A549 (cell line): Measurements from ENCODE around the gene ALDH3B1. TPM values are rescaled to one million over a fixed set of nuclear protein-coding genes. Genes with fewer than 3 reads are reported as not detected.

Experiments
- ATAC-seq, 2 experiments: fragments of 200-7000 bp in 1 of 2; fragments of >200 bp in 1 of 2; cut with Nextera tagmentation in 1 of 2; cut with Tn5 transposase in 1 of 2; 3 replicates each; pipeline versions ENCODE4 v1.8.0 to v1.9.1; 2018 to 2020; ENCODE audit warnings: mild to moderate bottlenecking in 1 of 2, moderate library complexity in 1 of 2
- CTCF ChIA-PET: fragments of 300-600 bp; sonication (Branson Sonifier 250); formaldehyde crosslinking; extraction: SDS; loops from one replicate; lab custom pipeline; 2021; ENCODE audit warnings: antibody characterized with exemption, inconsistent platforms; lab: Yijun Ruan, JAX
- POLR2A ChIA-PET: fragments of 350-600 bp; formaldehyde crosslinking; extraction: SDS; loops from one replicate; lab custom pipeline; 2021; ENCODE audit warnings: antibody characterized with exemption, inconsistent platforms; lab: Yijun Ruan, JAX
- DNase-seq, 2 experiments: peaks; one replicate each; pipeline versions ENCODE4 v3.0.0 to v3.0.0-alpha.2; 2011 to 2016; ENCODE audit warnings: low read depth in 1 of 2, low spot score in 1 of 2
- FAIRE-seq: peaks from 2 replicates; lab custom pipeline; 2011; peaks lifted over from hg19 to GRCh38; lab: Jason Lieb, UNC
- H3K27ac ChIP-seq, 2 experiments: fragments of >200 bp; sonication (Bioruptor Twin); formaldehyde crosslinking; 3 replicates each; pipeline ENCODE4 v1.5.1; 2016 to 2017
- H3K4me1 ChIP-seq: fragments of >200 bp; sonication (Bioruptor Twin); formaldehyde crosslinking; 3 replicates; pipeline ENCODE4 v1.6.1; 2016
- H3K4me2 ChIP-seq: fragments of >200 bp; sonication (Bioruptor Twin); formaldehyde crosslinking; 3 replicates; pipeline ENCODE4 v1.6.1; 2016
- H3K4me3 ChIP-seq: fragments of >200 bp; sonication (Bioruptor Twin); formaldehyde crosslinking; 3 replicates; pipeline ENCODE4 v1.5.1; 2016
- H3K9me3 ChIP-seq: fragments of >200 bp; sonication (Bioruptor Twin); formaldehyde crosslinking; 3 replicates; pipeline ENCODE4 v1.6.1; 2016
- CBX8 ChIP-seq: fragments of 200-600 bp; sonication (generic); IDR thresholded peaks from 2 replicates; pipeline ENCODE4 v1.6.1; 2016
- FOSB ChIP-seq: fragments of 250-450 bp; sonication (Bioruptor Pico); IDR thresholded peaks from 2 replicates; pipeline ENCODE4 v1.5.0; 2020; ENCODE audit warnings: mild to moderate bottlenecking, moderate library complexity
- FOSL2 ChIP-seq, 2 experiments: fragments of 450-650 bp in 1 of 2; fragments of >200 bp in 1 of 2; sonication (Bioruptor Twin) in 1 of 2; formaldehyde crosslinking; IDR thresholded peaks; 2 replicates each; pipeline versions ENCODE4 v1.5.0 to v1.6.1; 2016 to 2020; ENCODE audit warnings: mild to moderate bottlenecking in 1 of 2, moderate library complexity in 1 of 2
- HES2 ChIP-seq: fragments of >200 bp; sonication (Bioruptor Twin); formaldehyde crosslinking; IDR thresholded peaks from 2 replicates; pipeline ENCODE4 v1.6.1; 2016
- HMGXB4 ChIP-seq: fragments of 250-450 bp; sonication (Bioruptor Pico); IDR thresholded peaks from 2 replicates; pipeline ENCODE4 v1.5.0; 2021; ENCODE audit warnings: mild to moderate bottlenecking, moderate library complexity, borderline replicate concordance
- MAFK ChIP-seq: fragments of 450-650 bp; IDR thresholded peaks from 2 replicates; pipeline ENCODE4 v1.6.1; 2014; ENCODE audit not compliant: partially characterized antibody
- MYC ChIP-seq: IDR thresholded peaks from 2 replicates; pipeline ENCODE4 v1.6.1; 2012; ENCODE audit warnings: mild to moderate bottlenecking, inconsistent platforms, low read length, improper control_type of control experiment, borderline replicate concordance
- NFE2L2 ChIP-seq: fragments of 150-350 bp; conservative IDR thresholded peaks from 2 replicates; pipeline ENCODE4 v1.6.1; 2014; ENCODE audit warnings: low read length
- PHF8 ChIP-seq: fragments of 200-600 bp; sonication (generic); IDR thresholded peaks from 2 replicates; pipeline ENCODE4 v1.6.1; 2016; ENCODE audit warnings: low read depth, mild to moderate bottlenecking, antibody characterized with exemption, moderate library complexity, borderline replicate concordance
- RAD21 ChIP-seq, 2 experiments: fragments of >200 bp in 1 of 2; sonication (Bioruptor Twin) in 1 of 2; formaldehyde crosslinking in 1 of 2; IDR thresholded peaks in 1 of 2; conservative IDR thresholded peaks in 1 of 2; 2 replicates in 1 of 2; 3 replicates in 1 of 2; pipeline ENCODE4 v1.6.1; 2012 to 2018; ENCODE audit warnings: inconsistent platforms in 1 of 2
- RFX5 ChIP-seq: fragments of 450-650 bp; IDR thresholded peaks from 2 replicates; pipeline ENCODE4 v1.7.1; 2014; ENCODE audit warnings: antibody characterized with exemption, mild to moderate bottlenecking, moderate library complexity
- SMC3 ChIP-seq: fragments of >200 bp; sonication (Bioruptor Twin); formaldehyde crosslinking; IDR thresholded peaks from 3 replicates; pipeline ENCODE4 v1.6.1; 2018; ENCODE audit warnings: inconsistent platforms
- TFCP2L1 ChIP-seq: fragments of 250-450 bp; sonication (Bioruptor Pico); IDR thresholded peaks from 2 replicates; pipeline ENCODE4 v1.5.0; 2021; ENCODE audit warnings: mild to moderate bottlenecking
- TP53 ChIP-seq: fragments of 250-450 bp; sonication (Bioruptor Pico); IDR thresholded peaks from 2 replicates; pipeline ENCODE4 v1.5.0; 2021; ENCODE audit warnings: mild to moderate bottlenecking, moderate library complexity
- WGBS: methylation state at CpG from one replicate; pipeline ENCODE4 v1.1.6; 2017; ENCODE audit errors: missing lambda C conversion rate; 5-methylcytosine and 5-hydroxymethylcytosine counted together
- polyA plus RNA-seq, 4 experiments: library from polyadenylated mRNA; depleted of rRNA in 3 of 4; stranded (reverse); fragments of >200 nt; fragmentation: RNase III in 1 of 4; extraction: RNeasy Plus Mini Kit Qiagen cat#74134 plus additional on column Dnase treatment in 1 of 4; gene quantifications; 2 replicates in 3 of 4; 3 replicates in 1 of 4; pipeline ENCODE4 v1.2.3, GENCODE V29; 2011 to 2017
- TF ChIP-seq, protein P1 (sequence below): IDR thresholded peaks from 2 replicates; pipeline ENCODE4 v1.6.1; 2012; ENCODE audit warnings: low read depth, borderline replicate concordance
- TF ChIP-seq, protein P2 (sequence below): IDR thresholded peaks from 2 replicates; pipeline ENCODE4 v1.6.1; 2012
- TF ChIP-seq, protein P3 (sequence below): fragments of 200-600 bp; sonication (generic); IDR thresholded peaks from 2 replicates; pipeline ENCODE4 v1.6.1; 2016; ENCODE audit warnings: antibody characterized with exemption, mild to moderate bottlenecking, moderate library complexity

Gene ALDH3B1
- polyA plus RNA-seq, 2 of the 4 experiments (the other 2 are of a cell fraction) = 93.7 to 130 TPM

DNA sequence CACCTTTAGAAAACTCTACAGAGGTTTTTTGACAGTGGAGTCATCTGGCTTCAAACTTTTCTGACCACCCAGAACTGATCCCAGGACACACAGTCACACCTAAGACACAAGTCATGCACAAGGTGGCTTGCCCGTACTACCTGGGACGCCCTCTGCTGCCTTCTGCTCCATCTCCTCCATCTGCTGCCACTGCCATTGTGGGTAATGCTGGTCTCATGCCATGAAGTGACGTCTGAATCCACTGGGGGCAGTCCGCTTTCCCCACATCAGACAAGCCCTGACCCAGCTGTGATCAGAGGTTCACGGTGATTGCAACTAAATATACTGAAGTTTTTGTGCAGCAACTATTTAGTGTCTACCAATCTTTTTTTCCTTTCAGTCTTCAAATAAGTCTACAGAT is 14.9 kb downstream of the ALDH3B1 start:
- CTCF ChIA-PET = interaction anchor here (2.6 to 12.3 kb wide), 3 partner anchors 10 to 19 kb away, joined by 11 to 204 read pairs (median 60); partner anchors contain the start of genes ALDH3B1, TCIRG1 and UNC93B1
- DNase-seq (no peak), FAIRE-seq (peak; percentile 81), ATAC-seq (no peak)
- 84% methylated on average over 5 of the region's 5 CpGs for WGBS
- TF ChIP-seq RFX5 (no peak), HMGXB4 (CRISPR knock-in tag) (no peak), SMC3 (no peak), CBX8 (no peak), FOSL2 (IDR thresholded peaks at IDR 0.05) (no peak), FOSL2 (CRISPR knock-in tag; IDR thresholded peaks at IDR 0.05) (no peak), TFCP2L1 (CRISPR knock-in tag) (no peak), TP53 (CRISPR knock-in tag) (no peak), PHF8 (no peak), HES2 (no peak), NFE2L2 (no peak), MYC (no peak), RAD21 (conservative IDR thresholded peaks at IDR 0.05 in 1 of 2, IDR thresholded peaks at IDR 0.05 in 1 of 2) (no peak), MAFK (no peak)
- TF ChIP-seq, protein P1, sequence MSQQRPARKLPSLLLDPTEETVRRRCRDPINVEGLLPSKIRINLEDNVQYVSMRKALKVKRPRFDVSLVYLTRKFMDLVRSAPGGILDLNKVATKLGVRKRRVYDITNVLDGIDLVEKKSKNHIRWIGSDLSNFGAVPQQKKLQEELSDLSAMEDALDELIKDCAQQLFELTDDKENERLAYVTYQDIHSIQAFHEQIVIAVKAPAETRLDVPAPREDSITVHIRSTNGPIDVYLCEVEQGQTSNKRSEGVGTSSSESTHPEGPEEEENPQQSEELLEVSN = no peak
- TF ChIP-seq, protein P2, sequence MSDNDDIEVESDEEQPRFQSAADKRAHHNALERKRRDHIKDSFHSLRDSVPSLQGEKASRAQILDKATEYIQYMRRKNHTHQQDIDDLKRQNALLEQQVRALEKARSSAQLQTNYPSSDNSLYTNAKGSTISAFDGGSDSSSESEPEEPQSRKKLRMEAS = no peak
- TF ChIP-seq, protein P3, sequence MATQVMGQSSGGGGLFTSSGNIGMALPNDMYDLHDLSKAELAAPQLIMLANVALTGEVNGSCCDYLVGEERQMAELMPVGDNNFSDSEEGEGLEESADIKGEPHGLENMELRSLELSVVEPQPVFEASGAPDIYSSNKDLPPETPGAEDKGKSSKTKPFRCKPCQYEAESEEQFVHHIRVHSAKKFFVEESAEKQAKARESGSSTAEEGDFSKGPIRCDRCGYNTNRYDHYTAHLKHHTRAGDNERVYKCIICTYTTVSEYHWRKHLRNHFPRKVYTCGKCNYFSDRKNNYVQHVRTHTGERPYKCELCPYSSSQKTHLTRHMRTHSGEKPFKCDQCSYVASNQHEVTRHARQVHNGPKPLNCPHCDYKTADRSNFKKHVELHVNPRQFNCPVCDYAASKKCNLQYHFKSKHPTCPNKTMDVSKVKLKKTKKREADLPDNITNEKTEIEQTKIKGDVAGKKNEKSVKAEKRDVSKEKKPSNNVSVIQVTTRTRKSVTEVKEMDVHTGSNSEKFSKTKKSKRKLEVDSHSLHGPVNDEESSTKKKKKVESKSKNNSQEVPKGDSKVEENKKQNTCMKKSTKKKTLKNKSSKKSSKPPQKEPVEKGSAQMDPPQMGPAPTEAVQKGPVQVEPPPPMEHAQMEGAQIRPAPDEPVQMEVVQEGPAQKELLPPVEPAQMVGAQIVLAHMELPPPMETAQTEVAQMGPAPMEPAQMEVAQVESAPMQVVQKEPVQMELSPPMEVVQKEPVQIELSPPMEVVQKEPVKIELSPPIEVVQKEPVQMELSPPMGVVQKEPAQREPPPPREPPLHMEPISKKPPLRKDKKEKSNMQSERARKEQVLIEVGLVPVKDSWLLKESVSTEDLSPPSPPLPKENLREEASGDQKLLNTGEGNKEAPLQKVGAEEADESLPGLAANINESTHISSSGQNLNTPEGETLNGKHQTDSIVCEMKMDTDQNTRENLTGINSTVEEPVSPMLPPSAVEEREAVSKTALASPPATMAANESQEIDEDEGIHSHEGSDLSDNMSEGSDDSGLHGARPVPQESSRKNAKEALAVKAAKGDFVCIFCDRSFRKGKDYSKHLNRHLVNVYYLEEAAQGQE = no peak
- Histone ChIP-seq H3K9me3 (no peaks in the 10 kb centered on the region), H3K27ac (peak overlapping the region in 1 of 2 experiments; percentile 98; a peak in 4 of 6 replicates), H3K4me3 (no peak overlapping the region), H3K4me1 (peaks cover 62% of the 10 kb centered on the region), H3K4me2 (no peak overlapping the region)
- POLR2A ChIA-PET = interaction anchor here (1.5 to 5.3 kb wide), 3 partner anchors 11 to 18 kb away, joined by 3 to 37 read pairs (median 11); partner anchors contain the start of gene ALDH3B1

- no peak for ATAC-seq
- POLR2A ChIA-PET = interaction anchor here (0.8 to 5.3 kb wide), 4 partner anchors 10 to 16 kb away, joined by 3 to 37 read pairs (median 12); partner anchors contain the start of genes ALDH3B1 and TCIRG1
- Histone ChIP-seq H3K4me1 (peaks cover 52% of the 10 kb centered on the region), H3K4me3 (no peak overlapping the region), H3K4me2 (peak overlapping the region; percentile 82), H3K27ac (peak overlapping the region; percentile 88 to 98), H3K9me3 (no peaks in the 10 kb centered on the region)
- no peak for FAIRE-seq
- WGBS = 90% methylated on average over 11 of the region's 18 CpGs
- no peak for TF ChIP-seq MAFK
- no peak for TF ChIP-seq RAD21 (conservative IDR thresholded peaks at IDR 0.05 in 1 of 2, IDR thresholded peaks at IDR 0.05 in 1 of 2)
- no peak for TF ChIP-seq FOSB (CRISPR knock-in tag)
- TF ChIP-seq TP53 (CRISPR knock-in tag) = no peak
- CTCF ChIA-PET = interaction anchor here (0.9 to 12.3 kb wide), 5 partner anchors 11 to 1407 kb away, joined by 3 to 204 read pairs (median 23); partner anchors contain the start of genes ALDH3B1, TCIRG1 and UNC93B1
- DNase-seq = no peak
Observed at GRCh38 chr11:68026391-68027105, 16.4 kb downstream of the ALDH3B1 start.
